ENCODE data around the gene RYR3. TPM values are rescaled to one million over a fixed set of nuclear protein-coding genes. Genes with fewer than 3 reads are reported as not detected.

The RYR3 gene
- total RNA-seq, 1 donor from 2014 or later: 4.8 TPM

DNA sequence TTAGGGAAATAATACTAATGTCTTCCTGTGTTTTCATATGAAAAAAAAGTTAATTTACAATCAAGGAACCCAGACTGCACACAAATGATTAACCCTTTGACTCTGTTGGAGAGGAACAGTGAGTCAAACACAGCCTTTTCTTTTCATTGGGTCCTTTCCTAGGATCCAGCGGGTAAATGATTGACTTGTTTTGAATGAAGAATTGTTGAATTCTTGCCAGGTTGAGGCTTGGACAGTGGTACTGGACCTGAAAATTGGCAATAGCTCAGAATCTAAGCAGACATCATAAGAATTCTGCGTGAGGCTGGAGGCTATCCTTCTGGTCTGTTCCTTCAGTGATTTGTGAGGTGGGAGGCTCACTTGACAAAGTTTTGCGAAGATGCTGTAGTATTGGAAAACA lies 143.0 kb downstream of the RYR3 start:
- DNase-seq (ENCODE audit: low spot score): no peak
- Mint-ChIP-seq H3K4me3 (ENCODE audit: unreplicated experiment) (no peak overlapping the region), H3K27ac (ENCODE audit: unreplicated experiment) (no peak overlapping the region), H3K27me3 (ENCODE audit: unreplicated experiment) (peaks cover 2% of the 10 kb centered on the region), H3K9me3 (ENCODE audit: unreplicated experiment) (no peaks in the 10 kb centered on the region), H3K4me1 (ENCODE audit: unreplicated experiment) (no peaks in the 10 kb centered on the region), H3K36me3 (ENCODE audit: low read depth, unreplicated experiment) (no peaks in the 10 kb centered on the region)
- TF ChIP-seq, protein P1, sequence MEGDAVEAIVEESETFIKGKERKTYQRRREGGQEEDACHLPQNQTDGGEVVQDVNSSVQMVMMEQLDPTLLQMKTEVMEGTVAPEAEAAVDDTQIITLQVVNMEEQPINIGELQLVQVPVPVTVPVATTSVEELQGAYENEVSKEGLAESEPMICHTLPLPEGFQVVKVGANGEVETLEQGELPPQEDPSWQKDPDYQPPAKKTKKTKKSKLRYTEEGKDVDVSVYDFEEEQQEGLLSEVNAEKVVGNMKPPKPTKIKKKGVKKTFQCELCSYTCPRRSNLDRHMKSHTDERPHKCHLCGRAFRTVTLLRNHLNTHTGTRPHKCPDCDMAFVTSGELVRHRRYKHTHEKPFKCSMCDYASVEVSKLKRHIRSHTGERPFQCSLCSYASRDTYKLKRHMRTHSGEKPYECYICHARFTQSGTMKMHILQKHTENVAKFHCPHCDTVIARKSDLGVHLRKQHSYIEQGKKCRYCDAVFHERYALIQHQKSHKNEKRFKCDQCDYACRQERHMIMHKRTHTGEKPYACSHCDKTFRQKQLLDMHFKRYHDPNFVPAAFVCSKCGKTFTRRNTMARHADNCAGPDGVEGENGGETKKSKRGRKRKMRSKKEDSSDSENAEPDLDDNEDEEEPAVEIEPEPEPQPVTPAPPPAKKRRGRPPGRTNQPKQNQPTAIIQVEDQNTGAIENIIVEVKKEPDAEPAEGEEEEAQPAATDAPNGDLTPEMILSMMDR (IDR thresholded peaks at IDR 0.05; ENCODE audit: unreplicated experiment): no peak

DNA sequence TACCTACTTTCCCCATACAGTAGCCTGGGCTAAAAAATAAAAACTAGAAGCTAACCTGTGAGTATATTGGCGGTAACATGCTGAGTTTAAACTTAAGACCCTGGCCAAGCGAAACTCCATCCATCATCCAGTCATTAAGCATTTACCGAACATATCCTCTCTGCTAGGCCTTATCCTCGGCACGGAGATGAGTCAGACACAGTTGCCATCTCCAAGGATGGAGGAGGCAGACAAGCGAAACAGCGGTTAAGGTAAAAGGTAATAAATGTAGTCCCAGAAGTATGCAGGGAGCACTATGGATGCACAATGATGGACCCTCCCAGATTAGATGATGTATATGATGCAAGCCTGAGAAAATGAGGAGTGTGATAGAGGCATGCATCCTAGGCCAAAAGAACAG lies 143.6 kb downstream of the RYR3 start:
- Mint-ChIP-seq H3K9me3 (ENCODE audit: unreplicated experiment) (no peaks in the 10 kb centered on the region), H3K4me1 (ENCODE audit: unreplicated experiment) (no peaks in the 10 kb centered on the region), H3K36me3 (ENCODE audit: low read depth, unreplicated experiment) (no peaks in the 10 kb centered on the region), H3K27me3 (ENCODE audit: unreplicated experiment) (peaks cover 2% of the 10 kb centered on the region), H3K4me3 (ENCODE audit: unreplicated experiment) (no peak overlapping the region), H3K27ac (ENCODE audit: unreplicated experiment) (no peak overlapping the region)
- no peak for DNase-seq (ENCODE audit: low spot score)
- TF ChIP-seq, protein P1 (IDR thresholded peaks at IDR 0.05; ENCODE audit: unreplicated experiment): no peak

DNA sequence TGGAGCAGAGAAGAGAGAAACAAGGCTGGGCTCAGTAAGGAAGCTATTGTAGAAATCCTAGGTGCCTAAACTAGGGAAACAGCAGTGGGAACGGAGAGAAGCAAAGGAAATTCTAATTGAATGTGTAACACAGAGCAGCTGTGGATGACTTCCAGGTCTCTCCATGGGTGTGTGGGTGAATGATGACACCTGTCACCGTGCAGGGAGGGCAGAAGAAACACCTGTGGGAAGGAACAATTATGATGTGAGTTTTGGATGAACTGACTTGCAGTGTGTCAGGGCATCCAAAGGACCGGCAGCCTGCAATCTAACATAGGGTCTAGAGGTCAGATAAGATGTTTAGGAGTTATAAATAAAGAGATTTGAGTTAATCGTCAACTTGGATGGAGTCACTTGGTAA lies 144.2 kb downstream of the RYR3 start:
- Mint-ChIP-seq H3K36me3 (ENCODE audit: low read depth, unreplicated experiment) (no peaks in the 10 kb centered on the region), H3K27ac (ENCODE audit: unreplicated experiment) (no peak overlapping the region), H3K27me3 (ENCODE audit: unreplicated experiment) (peaks cover 2% of the 10 kb centered on the region), H3K4me3 (ENCODE audit: unreplicated experiment) (no peak overlapping the region), H3K9me3 (ENCODE audit: unreplicated experiment) (no peaks in the 10 kb centered on the region), H3K4me1 (ENCODE audit: unreplicated experiment) (no peaks in the 10 kb centered on the region)
- TF ChIP-seq, protein P1 (IDR thresholded peaks at IDR 0.05; ENCODE audit: unreplicated experiment): no peak
- no peak for DNase-seq (ENCODE audit: low spot score)

DNA sequence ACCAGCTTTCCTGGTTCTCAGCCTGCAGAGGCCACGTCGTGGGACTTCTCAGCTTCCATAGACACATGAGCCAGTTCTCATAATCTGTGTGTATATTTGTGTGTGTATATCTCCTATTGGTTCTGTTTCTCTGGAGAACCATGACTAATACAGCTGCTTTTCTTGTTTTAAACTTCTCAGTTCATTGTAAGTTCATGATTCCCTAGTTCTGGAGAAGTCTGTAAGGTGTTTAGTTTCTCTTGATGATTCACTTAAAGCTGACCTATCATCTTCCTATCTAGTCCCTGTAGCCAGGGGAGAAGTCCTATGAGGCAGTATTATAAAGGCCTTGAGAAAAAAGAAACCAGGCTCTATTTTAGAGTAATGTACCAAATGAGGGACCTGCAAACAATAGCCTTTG lies 147.7 kb downstream of the RYR3 start:
- Mint-ChIP-seq H3K4me1 (ENCODE audit: unreplicated experiment) (no peaks in the 10 kb centered on the region), H3K36me3 (ENCODE audit: low read depth, unreplicated experiment) (no peaks in the 10 kb centered on the region), H3K27me3 (ENCODE audit: unreplicated experiment) (peaks cover 2% of the 10 kb centered on the region), H3K4me3 (ENCODE audit: unreplicated experiment) (no peak overlapping the region), H3K27ac (ENCODE audit: unreplicated experiment) (no peak overlapping the region), H3K9me3 (ENCODE audit: unreplicated experiment) (no peaks in the 10 kb centered on the region)
- no peak for DNase-seq (ENCODE audit: low spot score)
- TF ChIP-seq, protein P1 (IDR thresholded peaks at IDR 0.05; ENCODE audit: unreplicated experiment): no peak

DNA sequence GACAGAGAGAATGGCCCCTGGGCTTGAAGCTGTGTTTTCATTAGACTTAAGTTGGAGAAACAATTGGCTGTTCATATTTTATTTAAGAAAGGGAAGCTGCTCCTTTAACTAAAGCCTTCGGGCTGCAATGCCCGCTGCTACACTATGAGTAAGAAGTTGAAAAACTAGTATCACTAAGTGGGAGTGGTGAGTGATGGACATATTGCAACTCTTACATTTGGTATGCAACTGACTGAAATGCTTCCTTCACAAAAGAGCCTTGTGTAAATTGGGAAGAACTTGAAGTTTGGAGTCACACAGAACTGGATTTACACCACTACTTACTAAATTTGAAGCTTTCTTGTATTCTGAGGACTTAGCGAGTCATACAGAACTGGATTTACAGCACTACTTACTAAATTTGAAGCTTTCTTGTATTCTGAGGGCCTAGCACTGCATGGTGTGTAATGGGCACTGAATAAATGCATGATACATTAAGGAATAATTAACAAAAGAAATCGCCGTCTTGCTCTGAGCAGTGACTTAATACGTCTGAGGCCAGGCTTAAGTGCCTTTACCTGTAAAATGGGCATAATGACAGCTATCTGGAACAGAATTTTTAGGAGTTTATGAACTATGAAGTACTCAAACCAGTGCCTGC lies 149.5 kb downstream of the RYR3 start:
- Mint-ChIP-seq H3K4me3 (ENCODE audit: unreplicated experiment) (no peak overlapping the region), H3K36me3 (ENCODE audit: low read depth, unreplicated experiment) (no peaks in the 10 kb centered on the region), H3K4me1 (ENCODE audit: unreplicated experiment) (no peaks in the 10 kb centered on the region), H3K27ac (ENCODE audit: unreplicated experiment) (no peak overlapping the region), H3K27me3 (ENCODE audit: unreplicated experiment) (no peaks in the 10 kb centered on the region), H3K9me3 (ENCODE audit: unreplicated experiment) (no peaks in the 10 kb centered on the region)
- TF ChIP-seq, protein P1 (IDR thresholded peaks at IDR 0.05; ENCODE audit: unreplicated experiment): no peak
- DNase-seq (ENCODE audit: low spot score): no peak

Data from endothelial cell (in vitro differentiated cells).